GM12878 (cell line): ENCODE measurements around the gene HCRT. TPM values are rescaled to one million over a fixed set of nuclear protein-coding genes. Genes with fewer than 3 reads are reported as not detected.

Source experiments
- ATAC-seq: fragments of 200-7000 bp; cut with Tn5 transposase; 3 replicates; pipeline ENCODE4 v1.9.1; 2020; ENCODE audit warnings: mild to moderate bottlenecking, moderate library complexity
- BruUV-seq: library from RNA; stranded (reverse); fragments of 400-500 nt; replicated peaks from 2 replicates; lab custom pipeline; 2021; lab: Mats Ljungman, UMichigan
- CTCF ChIA-PET: fragments of 300-600 bp; sonication (Branson Sonifier 250); formaldehyde crosslinking; extraction: SDS; loops from one replicate; lab custom pipeline; 2021; ENCODE audit warnings: inconsistent platforms; lab: Yijun Ruan, JAX
- POLR2A ChIA-PET: fragments of 350-600 bp; formaldehyde crosslinking; extraction: SDS; loops from one replicate; lab custom pipeline; 2021; ENCODE audit warnings: inconsistent platforms; lab: Charles Lee
- RAD21 ChIA-PET: fragments of 300-600 bp; sonication (Branson Sonifier 250); formaldehyde crosslinking; loops from one replicate; lab custom pipeline; 2023; ENCODE audit warnings: antibody characterized with exemption; ENCODE audit not compliant: unreplicated experiment; lab: Charles Lee
- SMC1A ChIA-PET: fragments of 300-600 bp; sonication (Branson Sonifier 250); formaldehyde crosslinking; loops from one replicate; lab custom pipeline; 2023; ENCODE audit not compliant: unreplicated experiment, uncharacterized antibody; lab: Charles Lee
- DNase-seq: peaks from one replicate; pipeline ENCODE4 v3.0.0-alpha.2; 2011; ENCODE audit warnings: low read depth, low spot score
- FAIRE-seq: peaks from 3 replicates; lab custom pipeline; 2011; peaks lifted over from hg19 to GRCh38; lab: Jason Lieb, UNC
- H2AFZ ChIP-seq: 2 replicates; pipeline ENCODE4 v1.6.0; 2011; ENCODE audit warnings: low read depth, low read length, control low read depth; ENCODE audit not compliant: control insufficient read depth
- H3K27ac ChIP-seq: 2 replicates; pipeline ENCODE4 v1.5.1; 2011; ENCODE audit warnings: control low read depth; ENCODE audit not compliant: control insufficient read depth, insufficient read depth
- H3K27me3 ChIP-seq, 2 experiments: replicated peaks in 1 of 2; 2 replicates each; pipeline versions ENCODE4 v1.6.0 to v1.6.1; 2011; ENCODE audit warnings: low read length in 1 of 2; ENCODE audit not compliant: control insufficient read depth in 2 of 2, insufficient read depth in 2 of 2
- H3K36me3 ChIP-seq, 2 experiments: 2 replicates each; pipeline ENCODE4 v1.5.1; 2011; ENCODE audit warnings: low read length in 1 of 2; ENCODE audit not compliant: control insufficient read depth in 2 of 2, insufficient read depth in 2 of 2
- H3K4me1 ChIP-seq: 2 replicates; pipeline ENCODE4 v1.6.1; 2011; ENCODE audit warnings: mild to moderate bottlenecking, low read length, moderate library complexity, mixed read lengths; ENCODE audit not compliant: control insufficient read depth, insufficient read depth
- H3K4me2 ChIP-seq: 2 replicates; pipeline ENCODE4 v1.6.0; 2011; ENCODE audit warnings: control low read depth; ENCODE audit not compliant: control insufficient read depth, insufficient read depth
- H3K4me3 ChIP-seq: fragments of 200-600 bp; sonication (generic); 2 replicates; pipeline ENCODE4 v1.5.1; 2016
- H3K79me2 ChIP-seq: 2 replicates; pipeline ENCODE4 v1.6.0; 2011; ENCODE audit warnings: low read length; ENCODE audit not compliant: control insufficient read depth, insufficient read depth
- H3K9ac ChIP-seq: 2 replicates; pipeline ENCODE4 v1.8.0; 2011; ENCODE audit warnings: low read length, control low read depth, mixed read lengths; ENCODE audit not compliant: control insufficient read depth, insufficient read depth
- H3K9me3 ChIP-seq: replicated peaks from 3 replicates; pipeline ENCODE4 v1.5.1; 2011; ENCODE audit warnings: mild to moderate bottlenecking, low read length; ENCODE audit not compliant: control insufficient read depth, insufficient read depth
- H4K20me1 ChIP-seq: 2 replicates; pipeline ENCODE4 v1.6.0; 2011; ENCODE audit not compliant: control insufficient read depth, insufficient read depth
- ATF7 ChIP-seq: fragments of 450-650 bp; IDR thresholded peaks from 2 replicates; pipeline ENCODE4 v1.6.1; 2016; ENCODE audit warnings: low read depth, mild to moderate bottlenecking
- FOXM1 ChIP-seq: IDR thresholded peaks from 2 replicates; pipeline ENCODE4 v1.6.1; 2012; ENCODE audit warnings: low read depth, mild to moderate bottlenecking, inconsistent platforms, low read length, moderate library complexity
- HDAC2 ChIP-seq: fragments of 200-600 bp; sonication (generic); IDR thresholded peaks from 2 replicates; pipeline ENCODE4 v1.6.1; 2017
- NFYA ChIP-seq: IDR thresholded peaks from 2 replicates; pipeline ENCODE4 v1.6.1; 2011; ENCODE audit warnings: low read depth, mild to moderate bottlenecking, low read length, improper control_type of control experiment, borderline replicate concordance
- NR2F1 ChIP-seq: fragments of 450-650 bp; conservative IDR thresholded peaks from 2 replicates; pipeline ENCODE4 v1.6.1; 2017; ENCODE audit warnings: mild to moderate bottlenecking
- RUNX3 ChIP-seq: IDR thresholded peaks from 2 replicates; pipeline ENCODE4 v1.6.1; 2012; ENCODE audit warnings: low read length, inconsistent platforms
- SREBF2 ChIP-seq: IDR thresholded peaks from 2 replicates; pipeline ENCODE4 v1.6.1; 2012; ENCODE audit warnings: mild to moderate bottlenecking, low read length
- ZNF217 ChIP-seq: fragments of 450-650 bp; IDR thresholded peaks from 2 replicates; pipeline ENCODE4 v1.6.1; 2017; ENCODE audit warnings: antibody characterized with exemption, mild to moderate bottlenecking
- ZNF274 ChIP-seq: IDR thresholded peaks from one replicate; pipeline ENCODE4 v1.8.0; 2011; ENCODE audit not compliant: insufficient read length, insufficient read depth
- ZZZ3 ChIP-seq: IDR thresholded peaks from 2 replicates; pipeline ENCODE4 v1.6.1; 2011; ENCODE audit warnings: low read depth; ENCODE audit not compliant: control insufficient read depth, insufficient read length
- WGBS: methylation state at CpG from one replicate; pipeline ENCODE4 v1.1.6; 2016; ENCODE audit warnings: low lambda C conversion rate; ENCODE audit not compliant: insufficient replicate concordance, insufficient coverage; ENCODE audit errors: missing lambda C conversion rate; 5-methylcytosine and 5-hydroxymethylcytosine counted together
- in situ Hi-C: fragments of 300-500 bp; cut with MboI; formaldehyde crosslinking; loops from 9 replicates; pipeline ENCODE4 v1.14.3; 2018; ENCODE audit warnings: mixed read lengths
- intact Hi-C: fragments of 100-400 bp; cut with micrococcal nuclease; formaldehyde crosslinking; loops from one replicate; pipeline ENCODE4 v1.14.2; 2022; ENCODE audit not compliant: unreplicated experiment
- polyA plus RNA-seq, 11 experiments: library from polyadenylated mRNA; depleted of rRNA in 4 of 11; unstranded in 6 of 11; stranded (reverse) in 5 of 11; fragments of >200 nt; fragmentation: Nextera tagmentation in 4 of 11; fragmentation: Illumina TruSeq in 1 of 11; extraction: Ambion mirVana in 4 of 11; extraction: Trizol in 1 of 11; gene quantifications; 1 replicate in 1 of 11; 2 replicates in 10 of 11; pipeline versions ENCODE4 v1.2.1 to v1.2.3, GENCODE V29; 2011 to 2016; ENCODE audit warnings: inconsistent platforms in 2 of 11, missing spikeins in 2 of 11, low read depth in 1 of 11
- total RNA-seq, 4 experiments: library from RNA; depleted of rRNA in 3 of 4; stranded (reverse); fragments of >200 nt in 3 of 4; fragmentation: Illumina TruSeq in 1 of 4; extraction: Trizol in 1 of 4; gene quantifications; 2 replicates each; pipeline versions ENCODE4 v1.2.1 to v1.2.3, GENCODE V29; 2013 to 2021
- TF ChIP-seq, protein P1 (sequence below): fragments of 450-650 bp; IDR thresholded peaks from 2 replicates; pipeline ENCODE4 v1.6.1; 2016; ENCODE audit warnings: mild to moderate bottlenecking
- TF ChIP-seq, protein P2 (sequence below): fragments of 450-650 bp; formaldehyde crosslinking; IDR thresholded peaks from 2 replicates; pipeline ENCODE4 v1.4.0; 2020; ENCODE audit warnings: mild to moderate bottlenecking, moderate library complexity
- TF ChIP-seq, protein P3 (sequence below): IDR thresholded peaks from 2 replicates; pipeline ENCODE4 v1.6.1; 2012; ENCODE audit warnings: low read length, inconsistent platforms
- TF ChIP-seq, protein P4 (sequence below): fragments of 450-650 bp; IDR thresholded peaks from 2 replicates; pipeline ENCODE4 v1.6.1; 2016; ENCODE audit warnings: mild to moderate bottlenecking, moderate library complexity, borderline replicate concordance

Gene HCRT
- total and polyA plus RNA-seq, 10 of the 15 experiments (the other 5 are each of a cell fraction or from before 2014, with no cell fraction given), result 0.41 TPM; not detected in 9

DNA sequence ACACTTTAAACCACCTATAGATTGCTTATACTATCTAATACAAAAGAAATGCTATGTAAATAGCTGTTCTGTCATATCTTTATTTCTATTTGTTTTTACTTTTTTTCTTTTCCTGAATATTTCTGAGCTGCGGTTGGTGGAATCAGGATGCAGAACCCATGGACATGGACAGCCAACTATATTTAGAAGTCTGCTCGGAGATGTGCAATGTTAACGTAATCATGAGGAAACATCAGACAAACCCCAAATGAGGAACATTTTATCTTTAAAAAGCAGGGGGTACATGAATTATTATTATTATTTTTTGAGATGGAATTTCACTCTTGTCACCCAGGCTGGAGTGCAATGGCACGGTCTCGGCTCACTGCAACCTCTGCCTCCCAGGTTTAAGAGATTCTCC, 40.4 kb upstream of the HCRT start:
- Histone ChIP-seq H3K27me3 (no peaks in the 10 kb centered on the region), H3K4me2 (no peak overlapping the region), H3K4me1 (no peaks in the 10 kb centered on the region), H3K9ac (no peak overlapping the region), H4K20me1 (no peaks in the 10 kb centered on the region), H3K9me3 (no peaks in the 10 kb centered on the region), H3K36me3 (peaks cover 3 to 18% of the 10 kb centered on the region in 2 experiments), H2AFZ (no peak overlapping the region), H3K27ac (no peak overlapping the region), H3K4me3 (no peak overlapping the region), H3K79me2 (no peaks in the 10 kb centered on the region)
- ChIA-PET SMC1A (no interaction called here), RAD21 (no interaction called here), CTCF (no interaction called here), POLR2A (no interaction called here)
- 98% methylated on average over 5 of the region's 5 CpGs for WGBS
- intact Hi-C loops (loop anchor here (10.0 kb wide), 1 partner anchor 179 kb away; no protein-coding TSS in a partner anchor), in situ Hi-C loops (no loop called here)
- ATAC-seq (no peak), FAIRE-seq (no peak), DNase-seq (no peak)
- no TSS peak for BruUV-seq
- no peak for TF ChIP-seq ATF7
- TF ChIP-seq FOXM1, result no peak
- TF ChIP-seq ZNF274, result no peak
- no peak for TF ChIP-seq ZZZ3
- TF ChIP-seq, protein P1, sequence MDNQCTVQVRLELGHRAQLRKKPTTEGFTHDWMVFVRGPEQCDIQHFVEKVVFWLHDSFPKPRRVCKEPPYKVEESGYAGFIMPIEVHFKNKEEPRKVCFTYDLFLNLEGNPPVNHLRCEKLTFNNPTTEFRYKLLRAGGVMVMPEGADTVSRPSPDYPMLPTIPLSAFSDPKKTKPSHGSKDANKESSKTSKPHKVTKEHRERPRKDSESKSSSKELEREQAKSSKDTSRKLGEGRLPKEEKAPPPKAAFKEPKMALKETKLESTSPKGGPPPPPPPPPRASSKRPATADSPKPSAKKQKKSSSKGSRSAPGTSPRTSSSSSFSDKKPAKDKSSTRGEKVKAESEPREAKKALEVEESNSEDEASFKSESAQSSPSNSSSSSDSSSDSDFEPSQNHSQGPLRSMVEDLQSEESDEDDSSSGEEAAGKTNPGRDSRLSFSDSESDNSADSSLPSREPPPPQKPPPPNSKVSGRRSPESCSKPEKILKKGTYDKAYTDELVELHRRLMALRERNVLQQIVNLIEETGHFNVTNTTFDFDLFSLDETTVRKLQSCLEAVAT, result no peak
- TF ChIP-seq NFYA, result no peak
- no peak for TF ChIP-seq SREBF2
- TF ChIP-seq, protein P2, sequence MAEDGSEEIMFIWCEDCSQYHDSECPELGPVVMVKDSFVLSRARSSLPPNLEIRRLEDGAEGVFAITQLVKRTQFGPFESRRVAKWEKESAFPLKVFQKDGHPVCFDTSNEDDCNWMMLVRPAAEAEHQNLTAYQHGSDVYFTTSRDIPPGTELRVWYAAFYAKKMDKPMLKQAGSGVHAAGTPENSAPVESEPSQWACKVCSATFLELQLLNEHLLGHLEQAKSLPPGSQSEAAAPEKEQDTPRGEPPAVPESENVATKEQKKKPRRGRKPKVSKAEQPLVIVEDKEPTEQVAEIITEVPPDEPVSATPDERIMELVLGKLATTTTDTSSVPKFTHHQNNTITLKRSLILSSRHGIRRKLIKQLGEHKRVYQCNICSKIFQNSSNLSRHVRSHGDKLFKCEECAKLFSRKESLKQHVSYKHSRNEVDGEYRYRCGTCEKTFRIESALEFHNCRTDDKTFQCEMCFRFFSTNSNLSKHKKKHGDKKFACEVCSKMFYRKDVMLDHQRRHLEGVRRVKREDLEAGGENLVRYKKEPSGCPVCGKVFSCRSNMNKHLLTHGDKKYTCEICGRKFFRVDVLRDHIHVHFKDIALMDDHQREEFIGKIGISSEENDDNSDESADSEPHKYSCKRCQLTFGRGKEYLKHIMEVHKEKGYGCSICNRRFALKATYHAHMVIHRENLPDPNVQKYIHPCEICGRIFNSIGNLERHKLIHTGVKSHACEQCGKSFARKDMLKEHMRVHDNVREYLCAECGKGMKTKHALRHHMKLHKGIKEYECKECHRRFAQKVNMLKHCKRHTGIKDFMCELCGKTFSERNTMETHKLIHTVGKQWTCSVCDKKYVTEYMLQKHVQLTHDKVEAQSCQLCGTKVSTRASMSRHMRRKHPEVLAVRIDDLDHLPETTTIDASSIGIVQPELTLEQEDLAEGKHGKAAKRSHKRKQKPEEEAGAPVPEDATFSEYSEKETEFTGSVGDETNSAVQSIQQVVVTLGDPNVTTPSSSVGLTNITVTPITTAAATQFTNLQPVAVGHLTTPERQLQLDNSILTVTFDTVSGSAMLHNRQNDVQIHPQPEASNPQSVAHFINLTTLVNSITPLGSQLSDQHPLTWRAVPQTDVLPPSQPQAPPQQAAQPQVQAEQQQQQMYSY, result no peak
- no peak for TF ChIP-seq HDAC2
- TF ChIP-seq, protein P3, sequence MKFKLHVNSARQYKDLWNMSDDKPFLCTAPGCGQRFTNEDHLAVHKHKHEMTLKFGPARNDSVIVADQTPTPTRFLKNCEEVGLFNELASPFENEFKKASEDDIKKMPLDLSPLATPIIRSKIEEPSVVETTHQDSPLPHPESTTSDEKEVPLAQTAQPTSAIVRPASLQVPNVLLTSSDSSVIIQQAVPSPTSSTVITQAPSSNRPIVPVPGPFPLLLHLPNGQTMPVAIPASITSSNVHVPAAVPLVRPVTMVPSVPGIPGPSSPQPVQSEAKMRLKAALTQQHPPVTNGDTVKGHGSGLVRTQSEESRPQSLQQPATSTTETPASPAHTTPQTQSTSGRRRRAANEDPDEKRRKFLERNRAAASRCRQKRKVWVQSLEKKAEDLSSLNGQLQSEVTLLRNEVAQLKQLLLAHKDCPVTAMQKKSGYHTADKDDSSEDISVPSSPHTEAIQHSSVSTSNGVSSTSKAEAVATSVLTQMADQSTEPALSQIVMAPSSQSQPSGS, result no peak
- no peak for TF ChIP-seq ZNF217
- TF ChIP-seq RUNX3, result no peak
- TF ChIP-seq NR2F1, result no peak
- TF ChIP-seq, protein P4, sequence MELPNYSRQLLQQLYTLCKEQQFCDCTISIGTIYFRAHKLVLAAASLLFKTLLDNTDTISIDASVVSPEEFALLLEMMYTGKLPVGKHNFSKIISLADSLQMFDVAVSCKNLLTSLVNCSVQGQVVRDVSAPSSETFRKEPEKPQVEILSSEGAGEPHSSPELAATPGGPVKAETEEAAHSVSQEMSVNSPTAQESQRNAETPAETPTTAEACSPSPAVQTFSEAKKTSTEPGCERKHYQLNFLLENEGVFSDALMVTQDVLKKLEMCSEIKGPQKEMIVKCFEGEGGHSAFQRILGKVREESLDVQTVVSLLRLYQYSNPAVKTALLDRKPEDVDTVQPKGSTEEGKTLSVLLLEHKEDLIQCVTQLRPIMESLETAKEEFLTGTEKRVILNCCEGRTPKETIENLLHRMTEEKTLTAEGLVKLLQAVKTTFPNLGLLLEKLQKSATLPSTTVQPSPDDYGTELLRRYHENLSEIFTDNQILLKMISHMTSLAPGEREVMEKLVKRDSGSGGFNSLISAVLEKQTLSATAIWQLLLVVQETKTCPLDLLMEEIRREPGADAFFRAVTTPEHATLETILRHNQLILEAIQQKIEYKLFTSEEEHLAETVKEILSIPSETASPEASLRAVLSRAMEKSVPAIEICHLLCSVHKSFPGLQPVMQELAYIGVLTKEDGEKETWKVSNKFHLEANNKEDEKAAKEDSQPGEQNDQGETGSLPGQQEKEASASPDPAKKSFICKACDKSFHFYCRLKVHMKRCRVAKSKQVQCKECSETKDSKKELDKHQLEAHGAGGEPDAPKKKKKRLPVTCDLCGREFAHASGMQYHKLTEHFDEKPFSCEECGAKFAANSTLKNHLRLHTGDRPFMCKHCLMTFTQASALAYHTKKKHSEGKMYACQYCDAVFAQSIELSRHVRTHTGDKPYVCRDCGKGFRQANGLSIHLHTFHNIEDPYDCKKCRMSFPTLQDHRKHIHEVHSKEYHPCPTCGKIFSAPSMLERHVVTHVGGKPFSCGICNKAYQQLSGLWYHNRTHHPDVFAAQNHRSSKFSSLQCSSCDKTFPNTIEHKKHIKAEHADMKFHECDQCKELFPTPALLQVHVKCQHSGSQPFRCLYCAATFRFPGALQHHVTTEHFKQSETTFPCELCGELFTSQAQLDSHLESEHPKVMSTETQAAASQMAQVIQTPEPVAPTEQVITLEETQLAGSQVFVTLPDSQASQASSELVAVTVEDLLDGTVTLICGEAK, result no peak
